RWPE1 (cell line): ENCODE data around the gene ANKFY1.
A peak's percentile ranks its signal among the peaks of the same experiment; 100 is the strongest.

Experiments
- CTCF ChIA-PET: fragments of 350-600 bp; sonication (Branson Sonifier 250); formaldehyde crosslinking; extraction: SDS; loops from one replicate; lab custom pipeline; 2021; lab: Yijun Ruan, JAX
- POLR2A ChIA-PET: fragments of 400-600 bp; formaldehyde crosslinking; extraction: SDS; loops from one replicate; lab custom pipeline; 2020; ENCODE audit warnings: antibody characterized with exemption; ENCODE audit not compliant: low non-redundant PET; lab: Yijun Ruan, JAX
- DNase-seq: peaks from one replicate; pipeline ENCODE4 v3.0.0; 2012; ENCODE audit warnings: low spot score
- H3K27ac ChIP-seq: fragments of 450-650 bp; 2 replicates; pipeline ENCODE4 v1.5.1; 2017
- TF ChIP-seq, protein P1 (sequence below): fragments of 450-650 bp; conservative IDR thresholded peaks from 2 replicates; pipeline ENCODE4 v1.5.1; 2017; ENCODE audit warnings: low read depth, mild to moderate bottlenecking

ANKFY1 gene

DNA sequence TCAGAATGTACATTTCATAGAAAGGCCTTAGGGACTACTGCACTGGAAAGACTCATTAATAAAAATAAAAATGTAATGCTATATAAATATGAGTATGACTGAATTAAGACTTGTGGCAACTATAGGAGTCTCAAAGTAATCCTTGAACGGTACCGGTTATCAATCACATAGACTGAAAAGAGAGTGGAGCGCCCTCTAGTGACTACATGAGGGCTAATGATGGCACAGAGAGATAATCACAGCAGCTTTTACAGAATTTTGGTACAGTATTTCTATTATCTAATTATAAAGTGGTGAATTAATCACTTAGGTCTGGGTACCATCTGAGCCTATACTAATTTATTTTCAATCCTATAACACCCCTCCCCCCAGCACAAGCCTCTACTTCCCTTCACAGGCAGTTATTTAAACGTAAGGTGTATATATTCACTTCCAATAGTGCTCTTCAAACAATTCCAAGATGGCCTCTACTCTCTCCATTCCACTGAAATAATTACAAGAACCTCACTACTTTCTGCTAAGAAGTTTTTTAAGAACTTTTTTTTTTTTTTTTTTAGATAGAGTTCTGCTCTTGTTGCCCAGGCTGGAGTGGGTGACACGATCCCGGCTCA lies 40.7 kb upstream of the ANKFY1 start:
- CTCF ChIA-PET = interaction anchor here (0.5 to 1.5 kb wide), 14 partner anchors 9 to 305 kb away, joined by 3 to 6 read pairs (median 4); no protein-coding TSS in a partner anchor
- peak; percentile 54 for DNase-seq
- POLR2A ChIA-PET = no interaction called here
- peak overlapping the region; percentile 8; the same call in 1 of the 2 replicates for H3K27ac ChIP-seq
- TF ChIP-seq, protein P1, sequence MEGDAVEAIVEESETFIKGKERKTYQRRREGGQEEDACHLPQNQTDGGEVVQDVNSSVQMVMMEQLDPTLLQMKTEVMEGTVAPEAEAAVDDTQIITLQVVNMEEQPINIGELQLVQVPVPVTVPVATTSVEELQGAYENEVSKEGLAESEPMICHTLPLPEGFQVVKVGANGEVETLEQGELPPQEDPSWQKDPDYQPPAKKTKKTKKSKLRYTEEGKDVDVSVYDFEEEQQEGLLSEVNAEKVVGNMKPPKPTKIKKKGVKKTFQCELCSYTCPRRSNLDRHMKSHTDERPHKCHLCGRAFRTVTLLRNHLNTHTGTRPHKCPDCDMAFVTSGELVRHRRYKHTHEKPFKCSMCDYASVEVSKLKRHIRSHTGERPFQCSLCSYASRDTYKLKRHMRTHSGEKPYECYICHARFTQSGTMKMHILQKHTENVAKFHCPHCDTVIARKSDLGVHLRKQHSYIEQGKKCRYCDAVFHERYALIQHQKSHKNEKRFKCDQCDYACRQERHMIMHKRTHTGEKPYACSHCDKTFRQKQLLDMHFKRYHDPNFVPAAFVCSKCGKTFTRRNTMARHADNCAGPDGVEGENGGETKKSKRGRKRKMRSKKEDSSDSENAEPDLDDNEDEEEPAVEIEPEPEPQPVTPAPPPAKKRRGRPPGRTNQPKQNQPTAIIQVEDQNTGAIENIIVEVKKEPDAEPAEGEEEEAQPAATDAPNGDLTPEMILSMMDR = peak; percentile 83

DNA sequence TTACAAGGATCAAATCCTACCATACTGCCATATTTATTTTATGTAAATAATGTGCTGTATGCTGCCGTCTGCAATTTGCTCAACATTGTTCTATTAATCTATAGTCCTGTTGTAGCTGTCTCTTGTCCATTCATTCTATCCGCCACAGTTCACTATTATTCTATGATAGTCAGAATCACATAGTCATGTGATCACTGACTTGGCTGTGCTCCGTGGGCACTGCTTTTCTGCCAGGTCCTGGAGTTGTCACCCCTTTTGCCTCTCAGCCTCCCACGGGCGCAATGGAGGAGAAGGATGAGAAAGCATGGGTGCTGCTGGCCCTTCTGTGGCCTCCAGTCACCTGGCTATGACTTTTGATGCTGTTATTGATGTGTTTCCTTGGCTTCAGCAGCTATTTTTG lies 37.3 kb upstream of the ANKFY1 start:
- ChIA-PET CTCF (interaction anchor here (0.6 kb wide), 1 partner anchor 102 kb away, joined by 3 read pairs; no protein-coding TSS in a partner anchor), POLR2A (no interaction called here)
- TF ChIP-seq, protein P1 = no peak
- H3K27ac ChIP-seq = no peak overlapping the region
- DNase-seq = no peak

DNA sequence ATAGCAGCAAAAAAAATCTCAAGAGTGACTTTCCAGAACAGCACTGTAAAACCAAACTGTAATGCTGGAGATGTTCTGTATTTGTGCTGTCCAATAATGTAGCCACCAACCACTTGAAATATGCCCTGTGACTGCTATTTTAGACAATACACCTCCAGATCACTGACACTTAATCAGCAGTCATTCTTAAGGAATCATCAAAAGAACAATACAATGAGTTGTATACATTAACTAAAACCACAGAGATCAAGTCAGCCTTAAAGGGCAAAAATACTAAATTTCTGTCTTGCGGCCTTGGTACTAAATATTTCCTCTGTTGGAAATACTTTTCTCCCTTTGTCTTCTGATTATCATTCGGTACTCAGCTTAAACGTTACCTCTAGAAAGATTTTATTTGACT lies 33.6 kb upstream of the ANKFY1 start:
- POLR2A ChIA-PET = no interaction called here
- H3K27ac ChIP-seq = no peak overlapping the region
- TF ChIP-seq, protein P1 = no peak
- no peak for DNase-seq
- CTCF ChIA-PET = interaction anchor here (0.7 kb wide), 1 partner anchor 1640 kb away, joined by 3 read pairs; no protein-coding TSS in a partner anchor

DNA sequence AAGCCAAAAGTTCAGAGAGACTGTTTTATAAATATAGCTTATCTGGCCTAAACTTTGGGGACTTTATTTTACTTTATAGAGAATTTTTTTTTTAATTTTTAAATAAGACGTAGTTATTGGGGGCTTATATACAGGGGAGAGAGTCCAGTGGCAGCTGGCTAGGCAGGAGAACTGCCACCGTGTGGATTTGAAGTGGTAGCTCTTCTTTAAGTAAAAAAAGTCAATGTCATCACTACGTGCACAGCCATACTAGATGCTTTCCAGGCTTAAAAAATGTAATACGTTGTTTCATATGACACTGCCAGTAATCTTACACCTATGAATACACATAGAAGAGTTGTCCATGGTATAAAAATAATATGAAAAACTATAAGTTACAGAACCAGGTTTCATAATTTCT lies 31.9 kb upstream of the ANKFY1 start:
- TF ChIP-seq, protein P1 = no peak
- no peak overlapping the region for H3K27ac ChIP-seq
- no peak for DNase-seq
- CTCF ChIA-PET = interaction anchor here (0.6 to 1.2 kb wide), 2 partner anchors 9 to 85 kb away, joined by 3 to 4 read pairs; no protein-coding TSS in a partner anchor
- POLR2A ChIA-PET = interaction anchor here (0.5 kb wide), 1 partner anchor 11 kb away, joined by 7 read pairs; no protein-coding TSS in a partner anchor

DNA sequence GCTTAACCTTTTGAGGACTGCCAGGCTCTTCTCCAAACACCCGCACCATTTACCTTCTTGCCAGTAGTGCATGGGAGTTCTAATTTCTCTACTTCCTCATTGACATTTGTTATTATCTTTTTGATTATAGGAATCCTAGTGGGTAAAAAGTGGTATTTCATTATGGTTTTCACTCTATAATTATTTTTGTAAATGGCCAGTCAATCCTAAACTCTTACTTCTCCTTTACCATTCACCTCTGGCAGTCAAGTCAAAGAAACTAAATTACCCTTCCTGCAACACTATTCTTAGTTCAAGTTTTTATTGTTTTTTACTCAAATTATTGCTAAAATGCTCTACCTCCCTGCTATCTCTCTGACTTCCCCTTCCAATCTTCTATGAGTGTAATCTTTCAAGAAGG lies 29.8 kb upstream of the ANKFY1 start:
- TF ChIP-seq, protein P1 = no peak
- ChIA-PET CTCF (no interaction called here), POLR2A (no interaction called here)
- no peak for DNase-seq
- no peak overlapping the region for H3K27ac ChIP-seq

DNA sequence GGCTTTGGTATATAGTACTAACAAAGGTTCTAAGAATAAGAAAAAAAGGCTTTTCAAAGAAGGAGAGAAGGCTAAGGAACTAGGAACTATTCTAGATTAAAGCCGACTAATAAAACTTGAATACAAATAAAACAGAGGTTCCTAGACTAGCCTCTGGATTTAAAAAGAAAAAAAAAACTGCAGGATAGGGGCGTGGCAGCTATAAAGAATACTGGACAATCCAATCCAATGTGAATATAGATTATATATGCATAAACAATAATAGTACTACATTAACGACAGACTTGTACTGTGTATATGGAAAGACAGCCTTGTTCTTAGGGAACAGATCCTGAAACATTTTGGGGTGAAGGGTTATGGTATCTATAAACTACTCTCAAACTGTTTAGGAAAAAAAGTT lies 23.9 kb upstream of the ANKFY1 start:
- DNase-seq = no peak
- CTCF ChIA-PET = no interaction called here
- H3K27ac ChIP-seq = no peak overlapping the region
- TF ChIP-seq, protein P1 = no peak
- POLR2A ChIA-PET = no interaction called here
